NCI-H1417 (cell line): ENCODE results near the gene SEC31A.
"Not testable (repeated sequence)": the region's sequence is repeated elsewhere in the genome, so short reads cannot be mapped to it uniquely, and the experiment has no call there.

Source experiments
- DNase-seq, 3 experiments: peaks; one replicate each; lab custom pipeline; 2025; lab: John Stamatoyannopoulos, UW

The SEC31A gene

DNA sequence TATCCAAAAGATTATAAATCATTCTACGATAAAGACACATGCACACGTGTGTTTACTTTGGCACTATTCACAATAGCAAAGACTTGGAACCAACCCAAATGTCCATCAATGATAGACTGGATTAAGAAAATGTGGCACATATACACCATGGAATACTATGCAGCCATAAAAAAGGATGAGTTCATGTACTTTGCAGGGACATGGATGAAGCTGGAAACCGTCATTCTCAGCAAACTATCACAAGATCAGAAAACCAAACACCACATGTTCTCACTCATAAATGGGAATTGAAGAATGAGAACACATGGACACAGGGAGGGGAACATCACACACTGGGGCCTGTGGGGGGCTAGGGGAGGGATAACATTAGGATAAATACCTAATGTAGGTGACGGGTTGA, 57.9 kb downstream of the SEC31A start:
- not testable (repeated sequence) for DNase-seq

DNA sequence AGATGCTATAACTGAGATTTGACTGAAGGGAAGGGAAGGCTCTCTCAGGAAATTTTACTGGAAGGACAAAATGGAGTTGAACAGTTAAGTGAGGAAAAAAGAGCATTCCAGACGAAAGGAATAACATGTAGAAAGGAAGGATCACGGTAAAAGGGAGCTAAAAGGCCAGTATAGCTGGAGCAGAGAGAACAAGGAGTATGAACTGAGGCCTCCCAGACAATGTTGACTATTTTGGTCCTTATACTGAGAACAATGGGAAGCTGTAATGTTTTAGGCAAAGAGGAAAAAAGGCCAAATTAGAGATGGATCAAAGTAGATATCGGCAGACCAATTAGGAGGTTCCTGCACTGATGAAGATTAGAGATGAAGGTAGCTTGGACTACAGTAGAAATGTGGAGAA, 65.5 kb downstream of the SEC31A start:
- DNase-seq = no peak

DNA sequence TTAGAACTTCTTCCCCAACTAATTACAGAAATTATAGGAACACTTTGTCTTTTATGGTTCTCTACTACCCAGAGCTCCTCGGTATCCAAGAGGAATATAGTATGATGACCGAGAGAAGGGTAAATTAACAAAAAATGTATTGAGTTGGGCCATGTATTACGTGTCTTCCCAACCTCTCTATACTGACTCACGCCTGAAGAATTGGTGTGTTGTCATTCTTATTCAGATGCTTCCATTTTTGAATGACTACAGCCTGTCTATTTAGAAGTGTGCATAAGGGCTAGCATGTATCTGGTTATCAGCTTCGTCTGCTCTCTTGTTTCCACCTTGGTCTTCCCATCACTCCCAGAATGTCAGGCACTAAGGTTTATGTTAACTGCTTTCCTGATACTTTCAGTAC, 67.9 kb downstream of the SEC31A start:
- no peak for DNase-seq

DNA sequence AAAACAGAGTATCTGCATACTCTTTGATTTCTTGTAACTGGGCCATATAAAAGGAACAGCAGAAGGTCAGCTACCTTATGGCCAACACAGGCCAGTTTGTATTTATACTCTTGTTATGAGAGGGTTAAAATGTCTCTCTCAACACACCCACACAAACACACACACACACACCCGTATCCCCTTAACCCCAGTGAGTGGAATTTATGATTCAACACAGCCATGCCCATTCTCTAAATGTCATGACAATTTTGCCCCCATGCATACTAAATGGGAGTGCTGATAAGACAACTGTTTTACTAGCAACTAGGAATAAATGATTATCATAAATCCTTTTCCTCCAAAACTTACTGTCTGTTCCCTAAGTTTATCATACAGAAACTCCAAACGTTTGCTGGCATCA, 70.3 kb downstream of the SEC31A start:
- no peak for DNase-seq

DNA sequence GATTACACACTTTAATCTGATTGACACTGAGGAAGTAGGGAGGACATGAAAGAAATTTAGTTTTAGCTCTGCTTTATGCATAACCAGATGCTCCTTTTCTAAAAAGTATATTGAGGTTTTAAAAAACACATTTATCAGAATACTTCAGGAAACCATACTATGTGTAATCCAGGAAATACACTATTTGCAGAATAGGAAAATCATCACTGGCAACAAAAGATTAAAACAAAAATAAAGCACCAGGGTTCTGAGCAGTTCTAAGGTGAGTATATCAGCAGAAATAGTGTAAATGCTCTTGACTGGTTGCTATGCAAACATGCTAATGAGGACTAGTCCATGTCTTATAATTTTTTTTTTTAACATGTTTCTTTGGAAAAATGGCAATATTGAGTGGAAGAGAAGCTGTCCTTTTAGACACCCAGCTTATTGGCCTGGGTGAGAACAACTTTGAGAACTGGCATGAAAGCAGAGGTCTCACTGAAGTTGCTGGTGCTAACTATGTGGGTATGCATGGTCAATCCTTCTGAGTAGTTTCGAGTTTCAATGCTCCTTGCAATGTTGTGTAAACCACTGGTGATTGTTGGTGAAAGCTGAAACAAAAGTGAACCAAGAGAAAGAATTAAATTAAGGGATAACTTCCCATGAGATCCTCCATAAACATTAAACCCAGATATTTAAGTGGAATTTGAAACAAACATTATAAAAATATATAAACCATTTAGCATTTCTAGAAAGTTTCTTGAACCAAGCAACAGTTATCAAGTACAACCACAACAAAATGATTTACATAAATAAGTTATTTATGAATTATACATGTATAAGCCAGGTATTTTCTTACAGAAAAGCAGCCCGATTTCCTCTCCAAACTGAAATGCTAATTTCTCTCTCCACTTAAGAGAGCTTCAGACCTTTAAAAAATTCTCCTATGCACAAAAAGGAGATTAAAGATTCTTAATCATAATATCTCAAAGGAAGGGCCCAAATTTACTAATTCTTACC, 72.0 kb downstream of the SEC31A start:
- DNase-seq = no peak

DNA sequence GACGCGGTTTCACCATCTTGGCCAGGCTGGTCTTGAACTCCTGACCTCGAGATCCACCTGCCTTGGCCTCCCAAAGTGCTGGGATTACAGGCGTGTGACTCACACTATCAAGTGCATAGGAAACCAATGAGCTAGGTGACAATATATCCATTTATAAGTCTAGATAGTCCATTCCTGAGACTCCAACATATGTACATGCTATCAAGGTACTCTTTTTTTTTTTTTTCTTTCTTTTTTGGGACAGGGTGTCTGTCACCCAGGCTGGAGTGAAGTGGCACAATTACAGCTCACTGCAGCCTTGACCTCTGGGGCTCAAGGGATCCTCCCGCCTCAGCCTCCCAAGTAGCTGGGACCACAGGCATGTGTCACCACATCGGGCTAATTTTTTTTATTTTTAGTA, 74.1 kb downstream of the SEC31A start:
- not testable (repeated sequence) for DNase-seq

DNA sequence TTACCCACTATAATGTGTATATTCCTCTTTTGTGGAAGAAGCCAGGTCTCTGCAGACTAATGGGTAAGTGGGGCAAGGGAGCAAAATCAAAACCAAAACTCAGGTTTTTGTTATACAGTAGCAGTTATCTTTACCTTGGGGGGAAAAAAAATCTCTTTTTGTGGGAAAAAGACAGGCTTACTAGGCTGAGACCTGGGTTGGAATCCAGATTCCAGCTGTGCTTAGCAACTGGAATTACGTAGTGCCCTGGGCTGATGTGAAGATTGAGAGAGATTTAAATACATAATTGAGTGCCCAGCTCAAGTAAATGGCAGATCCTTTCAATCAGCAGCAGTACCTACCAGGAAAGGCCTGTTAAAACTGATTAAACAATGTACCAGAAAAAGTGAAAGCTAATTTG, 76.9 kb downstream of the SEC31A start:
- DNase-seq = no peak

DNA sequence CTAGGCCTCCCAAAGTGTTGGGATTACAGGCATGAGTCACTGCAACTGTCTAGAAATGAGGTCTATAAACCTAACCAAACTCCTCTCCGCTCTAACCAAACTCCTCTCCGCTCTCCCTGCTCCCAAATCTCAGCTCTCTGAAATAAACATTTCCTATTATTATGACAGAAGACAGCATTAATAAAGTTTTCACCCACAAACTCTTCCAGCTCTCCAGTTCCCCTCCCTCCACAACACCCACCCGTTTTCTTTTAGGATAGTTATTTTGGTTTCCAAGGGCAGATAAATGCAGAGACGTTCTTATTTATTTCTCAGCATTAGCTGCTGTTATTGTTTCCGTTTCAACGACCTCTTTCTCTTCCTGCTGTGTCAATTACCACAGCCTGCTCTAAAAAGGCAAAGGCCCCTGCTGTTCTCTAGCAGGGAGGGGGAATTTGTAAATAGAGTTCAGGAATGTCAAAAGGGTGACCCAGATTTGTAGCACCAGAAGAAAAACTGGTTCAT, 79.1 kb downstream of the SEC31A start:
- DNase-seq = peak; percentile 4 to 89 (median 66)

DNA sequence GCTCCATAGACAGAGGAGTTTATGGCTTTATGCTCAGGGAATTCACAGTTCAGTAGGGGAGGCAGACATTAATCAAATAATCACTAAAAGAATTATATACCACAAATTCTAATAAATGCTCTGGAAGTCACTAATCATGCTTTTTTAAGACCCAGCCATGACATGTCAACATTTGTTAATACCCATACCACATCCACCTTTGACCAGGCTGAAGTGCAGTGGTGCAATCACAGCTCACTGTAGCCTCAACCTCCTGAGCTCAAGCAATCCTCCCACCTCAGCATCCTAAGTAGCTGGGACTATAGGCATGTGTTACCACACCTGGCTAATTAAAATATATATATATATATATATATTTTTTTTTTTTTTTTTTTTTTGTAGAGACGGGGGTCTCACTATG, 79.6 kb downstream of the SEC31A start:
- DNase-seq = no peak

DNA sequence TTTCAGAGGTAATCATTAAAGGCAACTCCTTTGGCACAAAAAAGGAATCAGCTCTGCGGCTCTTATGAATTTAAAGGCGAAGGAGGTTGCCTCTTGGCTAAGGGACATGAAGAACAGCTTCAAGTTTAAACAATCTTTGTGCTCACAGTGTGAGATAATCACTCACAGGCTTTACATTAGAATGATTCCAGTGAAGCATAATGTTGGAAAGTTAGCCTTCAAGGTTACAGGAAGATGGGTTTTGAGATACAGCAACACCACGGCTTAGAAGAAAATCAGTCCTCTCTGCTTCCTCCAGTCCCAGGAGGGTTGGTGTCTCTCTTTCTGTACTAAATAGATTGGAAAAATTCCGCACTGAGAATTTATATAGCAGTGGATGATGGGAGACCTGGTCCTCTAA, 80.8 kb downstream of the SEC31A start:
- DNase-seq = no peak

DNA sequence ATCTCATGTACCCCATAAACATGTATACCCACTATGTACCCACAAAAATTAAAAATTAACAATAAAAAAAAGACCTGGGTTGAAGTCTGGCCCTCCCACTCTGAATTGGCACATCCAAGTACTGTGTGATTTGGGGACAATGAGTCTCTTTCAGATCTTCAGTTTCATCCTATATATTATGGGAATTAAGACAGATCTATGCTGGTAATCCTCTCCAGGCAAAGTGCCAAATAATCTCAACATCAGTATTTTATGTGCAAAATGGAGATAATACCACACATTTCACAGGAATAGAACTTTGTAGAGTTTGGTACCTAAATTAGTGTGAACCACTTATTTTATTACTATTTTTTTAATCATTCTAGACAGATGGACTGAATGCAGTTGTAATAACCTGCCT, 81.3 kb downstream of the SEC31A start:
- peak in 1 of 3 experiments; percentile 8 for DNase-seq

DNA sequence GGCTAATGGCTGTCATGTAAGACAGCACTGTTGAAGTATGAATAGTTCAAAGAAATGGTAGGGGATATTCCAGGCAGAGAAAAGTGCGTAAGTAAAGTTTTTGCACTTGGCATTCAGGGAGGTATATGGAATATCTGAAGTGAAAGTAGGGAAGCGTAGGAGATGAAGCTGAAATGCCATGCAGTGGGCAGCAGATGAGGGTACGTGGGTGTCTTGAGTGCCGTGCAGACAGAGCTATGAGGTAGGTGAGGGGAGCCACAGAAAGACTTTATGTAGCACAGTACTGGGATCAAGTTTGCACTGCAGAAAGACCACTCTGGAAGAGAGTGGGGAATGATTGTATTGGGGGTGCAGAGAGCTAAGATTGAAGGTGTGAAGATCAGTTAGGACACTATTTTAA, 87.2 kb downstream of the SEC31A start:
- no peak for DNase-seq

DNA sequence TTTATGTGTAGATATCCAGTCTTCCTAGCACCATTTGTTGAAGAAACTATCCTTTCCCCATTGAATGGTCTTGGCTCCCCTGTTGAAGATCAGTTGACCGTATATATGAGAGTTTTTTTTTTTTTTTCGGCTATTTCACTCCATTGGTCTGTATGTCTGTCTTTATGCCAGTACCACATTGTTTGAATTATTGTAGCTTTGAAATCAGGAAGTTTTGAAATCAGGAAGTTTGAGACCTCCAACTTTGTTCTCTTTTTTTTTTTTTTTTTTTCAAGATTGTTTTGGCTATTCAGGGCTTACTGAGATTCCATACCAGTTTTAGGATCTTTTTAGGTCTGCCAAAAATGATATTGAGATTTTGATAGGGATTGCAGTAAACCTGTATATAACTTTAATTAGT, 88.0 kb downstream of the SEC31A start:
- no peak for DNase-seq

DNA sequence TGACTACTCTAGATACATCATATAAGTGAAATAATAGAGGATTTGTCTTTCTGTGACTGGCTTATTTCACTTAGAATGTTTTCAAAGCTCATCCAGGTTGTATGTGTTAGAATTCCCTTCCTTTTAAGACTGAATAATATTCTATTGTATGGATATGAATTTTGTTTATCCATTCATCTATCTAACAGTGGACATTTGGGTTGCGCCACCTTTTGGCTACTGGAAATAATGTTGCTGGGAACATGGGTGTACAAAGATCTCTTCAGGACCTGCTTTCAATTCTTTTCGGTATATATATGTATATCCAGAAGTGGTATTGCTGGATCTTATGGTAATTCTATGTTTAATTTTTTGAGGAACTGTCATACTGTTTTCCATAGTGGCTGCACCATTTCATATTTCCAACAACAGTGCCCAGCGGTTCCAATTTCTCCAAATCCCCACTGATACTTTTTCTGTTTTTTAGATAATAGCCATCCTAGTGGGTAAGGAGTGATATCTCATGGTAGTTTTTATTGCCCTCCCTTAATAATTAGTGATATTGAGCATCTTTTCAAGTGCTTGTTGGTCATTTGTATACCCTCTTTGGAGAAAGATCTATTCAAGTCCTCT, 88.9 kb downstream of the SEC31A start:
- peak; percentile 10 to 57 (median 41) for DNase-seq

DNA sequence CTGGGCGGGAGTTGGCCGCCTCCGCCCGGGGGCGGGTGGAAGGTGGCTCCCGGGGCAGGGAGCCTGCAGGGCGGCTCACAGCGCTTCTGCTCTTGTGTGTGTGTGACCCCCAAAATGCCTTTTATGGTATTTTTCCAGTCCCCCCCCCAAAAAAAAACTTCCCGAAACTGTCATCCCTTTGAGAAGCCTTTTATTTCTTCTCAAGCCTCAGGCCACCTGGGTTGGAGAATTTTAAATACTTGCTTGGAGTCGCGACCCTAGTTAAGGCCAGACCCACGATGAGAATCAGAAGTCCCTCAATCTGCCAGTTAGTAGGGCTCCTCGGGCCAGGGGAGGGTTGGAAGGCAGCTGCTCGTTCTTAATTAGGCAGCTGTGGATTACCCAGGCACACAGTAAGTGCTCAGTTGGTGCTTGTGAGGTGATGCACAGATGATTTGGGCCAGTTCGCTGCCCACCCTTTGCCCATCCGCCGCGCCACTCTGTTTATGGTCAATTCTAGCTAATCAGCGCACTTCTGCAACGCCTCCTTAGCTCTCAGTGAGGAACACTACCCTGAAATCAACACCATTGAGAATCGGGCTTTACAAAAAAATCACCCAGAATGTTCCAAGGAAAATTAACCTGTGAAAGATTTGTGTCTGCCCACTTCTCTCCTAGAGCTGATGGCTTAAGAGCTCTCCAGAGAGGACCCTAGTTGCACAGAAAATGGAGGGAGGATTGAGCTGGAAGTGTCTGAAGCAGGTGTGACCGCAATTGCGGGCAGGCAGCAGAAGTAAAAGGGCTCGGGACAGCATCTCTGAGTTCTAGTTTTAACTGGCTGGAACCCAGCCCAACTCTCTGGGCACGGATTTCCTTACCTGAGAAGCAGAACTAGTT, 91.7 kb downstream of the SEC31A start:
- DNase-seq = peak; percentile 56 to 84 (median 72)

DNA sequence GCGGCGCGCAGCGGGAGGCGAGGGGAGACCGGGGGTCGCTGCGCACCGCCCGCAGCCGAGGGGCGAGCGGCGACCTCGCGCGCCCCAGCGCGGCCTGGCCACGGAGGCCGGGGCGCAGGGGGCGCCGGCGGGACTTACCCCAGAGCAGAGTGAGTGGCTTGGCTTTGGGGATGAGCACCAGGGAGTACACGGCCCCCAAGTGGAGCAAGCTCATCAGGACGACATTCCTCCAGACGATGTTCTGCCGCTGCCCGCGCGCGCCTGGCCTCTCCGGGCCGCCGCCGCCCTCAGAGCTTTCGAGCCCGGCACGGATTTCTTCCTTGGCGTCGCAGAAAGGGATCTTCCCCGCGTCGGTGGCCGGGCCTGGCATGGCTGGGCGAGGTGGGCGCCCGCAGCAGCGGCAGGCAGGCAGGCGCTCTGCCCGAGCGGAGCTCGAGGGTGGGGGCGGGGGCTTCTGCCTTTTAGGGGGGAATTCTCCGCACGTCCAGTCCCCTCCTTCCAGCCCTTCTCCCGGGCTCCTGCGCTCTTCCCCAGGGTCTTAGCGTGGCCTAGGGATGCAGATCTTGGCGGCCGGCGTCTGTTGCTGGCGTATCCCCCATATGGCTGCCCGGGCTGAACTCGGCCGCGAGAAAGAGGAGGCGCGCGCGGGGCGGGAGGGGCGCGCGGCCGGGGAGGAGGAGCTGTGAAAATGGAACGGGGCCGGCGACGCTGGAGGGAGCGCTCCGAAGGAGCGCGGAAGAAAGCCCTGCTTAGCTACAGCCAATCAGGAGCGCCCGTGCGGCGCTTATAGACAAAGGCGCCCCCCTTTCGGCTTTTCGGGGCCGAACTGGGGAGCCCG, 92.6 kb downstream of the SEC31A start, which contains the start of gene SCD5:
Gene SCD5 (minus strand): TSS at position 629 of the 838 bp plus-strand sequence. CDS start 259 bp downstream, at position 370.
- peak; percentile 66 to 91 (median 83) for DNase-seq

DNA sequence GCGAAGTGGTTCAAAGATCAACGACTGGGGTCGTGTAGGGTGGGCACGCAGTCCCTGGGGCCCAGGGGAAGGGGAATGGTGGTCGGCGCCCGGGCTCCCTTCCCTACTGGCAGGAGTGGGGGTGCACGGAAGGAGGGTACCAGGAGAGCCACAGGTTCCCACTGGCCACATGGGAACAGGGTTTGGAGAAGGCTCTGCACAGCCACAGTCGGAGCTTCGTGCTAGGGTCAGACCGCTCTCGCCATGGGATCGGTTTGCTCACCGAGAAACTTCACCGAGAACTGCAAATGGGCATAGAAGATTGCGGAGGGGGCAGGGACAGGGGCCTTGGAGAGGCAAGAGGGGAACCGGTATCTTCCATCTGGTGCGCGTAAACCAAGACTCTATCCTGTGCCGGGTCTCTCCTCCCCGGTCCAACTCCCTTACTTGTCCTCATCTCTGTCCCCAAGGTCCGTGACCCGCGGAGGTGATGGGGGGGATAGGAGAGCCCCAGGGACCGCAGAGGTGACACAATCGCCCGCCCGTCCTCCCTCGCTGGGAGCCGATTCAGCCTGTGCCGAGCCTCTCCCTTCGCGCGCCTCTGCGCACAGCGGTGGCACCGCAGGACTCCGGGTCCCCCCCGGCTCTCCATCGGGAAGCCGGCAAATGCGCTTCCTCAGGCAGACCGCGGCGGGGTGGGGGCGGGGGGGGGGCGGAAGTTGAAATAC, 93.4 kb downstream of the SEC31A start:
- peak; percentile 19 to 81 (median 81) for DNase-seq

DNA sequence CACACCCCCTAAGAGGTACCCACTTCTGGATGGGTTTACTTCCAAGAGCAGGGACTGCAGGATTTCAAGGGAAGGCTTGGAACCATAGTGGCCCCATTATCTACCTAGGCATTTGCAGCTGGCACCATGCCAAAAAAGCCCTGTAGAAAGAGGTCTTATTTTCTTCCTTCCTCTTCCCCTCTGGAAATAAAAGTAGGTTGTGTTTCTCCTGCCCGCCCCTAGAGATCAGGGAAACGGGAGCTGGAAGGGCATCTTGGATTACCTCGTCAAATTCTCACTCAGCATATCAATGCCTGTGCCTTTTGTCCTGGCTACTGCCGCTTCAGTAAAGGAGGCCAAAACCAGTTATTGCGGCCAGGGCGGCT, 93.9 kb downstream of the SEC31A start:
- peak; percentile 42 to 78 (median 76) for DNase-seq

DNA sequence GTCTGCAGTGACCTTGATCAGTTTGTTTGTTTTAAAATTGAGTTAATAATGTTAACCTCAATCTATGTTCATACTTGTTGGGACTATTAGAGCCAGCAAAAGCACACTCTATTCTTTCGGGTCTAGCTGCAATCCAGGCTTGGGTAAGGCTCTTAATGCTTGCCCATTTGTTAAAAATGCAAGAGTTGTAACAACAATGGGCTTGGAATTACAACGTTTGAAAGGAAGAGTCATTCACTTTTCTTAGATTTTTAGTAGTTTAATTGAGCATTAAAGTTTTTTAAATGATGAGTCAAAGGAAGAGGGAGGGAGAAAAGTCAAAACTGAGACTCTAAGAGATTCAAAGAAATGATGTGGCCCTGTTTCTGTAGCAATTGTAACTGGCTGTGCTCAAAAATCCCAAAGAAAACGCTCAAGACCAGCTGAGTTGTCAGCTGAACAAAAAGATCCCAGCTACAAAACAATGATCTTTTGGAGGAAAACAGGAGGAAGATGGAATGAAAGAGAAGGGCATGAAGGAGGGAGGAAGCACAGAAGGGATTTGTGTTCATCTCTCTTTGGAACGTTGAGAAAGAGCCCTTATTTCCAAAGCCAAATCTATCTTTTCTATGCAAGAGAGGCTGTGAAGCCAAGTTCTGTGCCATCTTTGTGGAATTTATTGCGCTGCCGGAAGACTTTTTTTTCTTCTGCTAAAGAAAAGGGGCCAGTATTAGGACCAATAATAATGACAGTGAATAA, 97.9 kb downstream of the SEC31A start:
- DNase-seq = no peak

DNA sequence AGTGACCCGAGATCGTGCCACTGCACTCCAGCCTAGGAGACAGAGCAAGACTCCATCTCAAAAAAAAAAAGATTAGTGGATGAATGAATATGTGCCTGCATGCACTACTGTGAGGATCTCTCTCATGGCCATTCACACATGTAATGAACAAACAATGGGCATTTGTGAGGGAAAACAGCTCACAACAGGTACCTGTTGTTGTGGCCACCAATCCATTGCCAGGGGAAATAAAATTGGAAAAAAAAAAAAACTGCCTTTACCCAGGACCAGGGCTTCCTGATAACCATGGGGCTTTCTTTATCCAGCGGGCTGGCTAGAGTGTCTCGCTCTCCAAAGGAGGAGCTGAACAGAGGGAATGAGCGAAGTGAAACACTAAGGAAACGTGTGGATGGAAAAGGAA, 99.8 kb downstream of the SEC31A start:
- peak in 1 of 3 experiments; percentile 9 for DNase-seq
